H1 (cell line): ENCODE data around the gene C2orf42. TPM values are rescaled to one million over a fixed set of nuclear protein-coding genes. Genes with fewer than 3 reads are reported as not detected.

Experiments used
- CTCF ChIA-PET: fragments of 300-600 bp; sonication (Branson Sonifier 250); formaldehyde crosslinking; loops from one replicate; lab custom pipeline; 2021; ENCODE audit not compliant: partially characterized antibody; lab: Charles Lee
- POLR2A ChIA-PET: fragments of 300-600 bp; sonication (Branson Sonifier 250); formaldehyde crosslinking; loops from one replicate; lab custom pipeline; 2021; ENCODE audit warnings: inconsistent platforms; ENCODE audit not compliant: partially characterized antibody; lab: Charles Lee
- DNase-seq, 2 experiments: peaks; one replicate each; pipeline versions ENCODE4 v3.0.0 to v3.0.0-alpha.2; 2010 to 2022; ENCODE audit warnings: low spot score in 2 of 2, low read depth in 1 of 2, mixed read lengths in 1 of 2
- FAIRE-seq: peaks from 2 replicates; lab custom pipeline; 2011; peaks lifted over from hg19 to GRCh38; lab: Jason Lieb, UNC
- H2AFZ ChIP-seq: 2 replicates; pipeline ENCODE4 v1.8.1; 2012; ENCODE audit warnings: low read length, inconsistent platforms
- H2AK5ac ChIP-seq: 2 replicates; pipeline ENCODE4 v1.6.1; 2013; ENCODE audit warnings: low read depth, low read length
- H2BK120ac ChIP-seq: replicated peaks from 2 replicates; pipeline ENCODE3; 2013; ENCODE audit warnings: low read depth, low read length, inconsistent platforms
- H2BK12ac ChIP-seq: 2 replicates; pipeline ENCODE4 v1.6.1; 2013; ENCODE audit warnings: low read depth, low read length
- H2BK15ac ChIP-seq: 2 replicates; pipeline ENCODE4 v1.6.1; 2013; ENCODE audit warnings: low read length
- H2BK20ac ChIP-seq: 2 replicates; pipeline ENCODE4 v1.6.1; 2013; ENCODE audit warnings: low read length
- H2BK5ac ChIP-seq: 2 replicates; pipeline ENCODE4 v1.6.1; 2013; ENCODE audit warnings: low read depth, low read length
- H3K14ac ChIP-seq: 2 replicates; pipeline ENCODE4 v1.6.1; 2013; ENCODE audit warnings: inconsistent platforms; ENCODE audit not compliant: insufficient read length
- H3K18ac ChIP-seq: 2 replicates; pipeline ENCODE4 v1.6.1; 2013; ENCODE audit warnings: low read length; ENCODE audit errors: extremely low read depth
- H3K23ac ChIP-seq: 2 replicates; pipeline ENCODE4 v1.6.1; 2013; ENCODE audit warnings: inconsistent platforms; ENCODE audit not compliant: insufficient read length
- H3K23me2 ChIP-seq: 2 replicates; pipeline ENCODE4 v1.6.1; 2013; ENCODE audit warnings: low read depth, low read length
- H3K27ac ChIP-seq: 2 replicates; pipeline ENCODE4 v1.6.1; 2011; ENCODE audit warnings: low read depth, low read length, inconsistent platforms
- H3K27me3 ChIP-seq, 4 experiments: replicated peaks in 1 of 4; 1 replicate in 1 of 4; 2 replicates in 3 of 4; pipeline versions ENCODE4 v1.6.1 to v1.8.1; 2011 to 2013; ENCODE audit warnings: low read length in 3 of 4, mild to moderate bottlenecking in 3 of 4, inconsistent platforms in 2 of 4, mixed read lengths in 2 of 4, moderate library complexity in 1 of 4; ENCODE audit not compliant: control insufficient read depth in 3 of 4, insufficient read depth in 3 of 4; ENCODE audit errors: extremely low read depth in 1 of 4
- H3K36me3 ChIP-seq, 4 experiments: 2 replicates each; pipeline versions ENCODE4 v1.6.1 to v1.8.1; 2011 to 2013; ENCODE audit warnings: mild to moderate bottlenecking in 4 of 4, low read length in 3 of 4, moderate library complexity in 2 of 4, control low read depth in 1 of 4, inconsistent platforms in 1 of 4; ENCODE audit not compliant: insufficient read depth in 4 of 4, control insufficient read depth in 2 of 4
- H3K4ac ChIP-seq: replicated peaks from 2 replicates; pipeline ENCODE3; 2013; ENCODE audit warnings: low read length, low read depth, mixed read lengths, inconsistent platforms; ENCODE audit not compliant: insufficient read length
- H3K4me1 ChIP-seq, 4 experiments: replicated peaks in 1 of 4; 1 replicate in 1 of 4; 2 replicates in 3 of 4; pipeline versions ENCODE4 v1.6.1 to v1.8.1; 2011 to 2013; ENCODE audit warnings: low read length in 3 of 4, inconsistent platforms in 2 of 4, mixed read lengths in 1 of 4; ENCODE audit not compliant: insufficient read depth in 4 of 4, control insufficient read depth in 3 of 4
- H3K4me2 ChIP-seq, 2 experiments: 2 replicates each; pipeline versions ENCODE4 v1.6.1 to v1.8.1; 2011 to 2013; ENCODE audit warnings: low read depth in 2 of 2, low read length in 2 of 2, control low read depth in 1 of 2, inconsistent platforms in 1 of 2, mild to moderate bottlenecking in 1 of 2; ENCODE audit not compliant: insufficient read depth in 1 of 2
- H3K4me3 ChIP-seq, 4 experiments: fragments of 200-600, 300-600 bp in 1 of 4; sonication (generic), shearing (Covaris generic), sonication (Bioruptor Twin) in 1 of 4; 2 replicates each; pipeline versions ENCODE4 v1.5.1 to v1.8.1; 2011 to 2016; ENCODE audit warnings: low read length in 4 of 4, low read depth in 3 of 4, control low read depth in 2 of 4, inconsistent platforms in 2 of 4, mild to moderate bottlenecking in 2 of 4, mixed read lengths in 1 of 4, moderate library complexity in 1 of 4; ENCODE audit not compliant: insufficient read depth in 2 of 4; ENCODE audit errors: extremely low read depth in 1 of 4
- H3K56ac ChIP-seq: replicated peaks from 2 replicates; pipeline ENCODE3; 2013; ENCODE audit warnings: low read depth, mild to moderate bottlenecking, mixed read lengths, low read length, inconsistent platforms; ENCODE audit not compliant: insufficient read length
- H3K79me1 ChIP-seq: 2 replicates; pipeline ENCODE4 v1.6.1; 2013; ENCODE audit warnings: low read depth, low read length, control low read depth
- H3K79me2 ChIP-seq, 2 experiments: 2 replicates each; pipeline versions ENCODE4 v1.6.1 to v1.8.1; 2012 to 2013; ENCODE audit warnings: low read length in 2 of 2, mild to moderate bottlenecking in 2 of 2, inconsistent platforms in 1 of 2; ENCODE audit not compliant: insufficient read depth in 2 of 2, control insufficient read depth in 1 of 2
- H3K9ac ChIP-seq, 4 experiments: replicated peaks in 1 of 4; 1 replicate in 1 of 4; 2 replicates in 3 of 4; pipeline versions ENCODE4 v1.6.1 to v1.8.1; 2011 to 2013; ENCODE audit warnings: low read depth in 3 of 4, low read length in 3 of 4, control low read depth in 2 of 4, mild to moderate bottlenecking in 2 of 4, moderate library complexity in 2 of 4, inconsistent platforms in 1 of 4; ENCODE audit errors: extremely low read depth in 1 of 4
- H3K9me3 ChIP-seq, 2 experiments: 2 replicates each; pipeline versions ENCODE4 v1.6.1 to v1.8.1; 2012 to 2013; ENCODE audit warnings: mild to moderate bottlenecking in 2 of 2, moderate library complexity in 2 of 2, control low read depth in 1 of 2, inconsistent platforms in 1 of 2, low read depth in 1 of 2, low read length in 1 of 2, mixed read lengths in 1 of 2; ENCODE audit not compliant: insufficient read depth in 2 of 2
- H4K20me1 ChIP-seq, 2 experiments: replicated peaks in 1 of 2; 2 replicates each; pipeline versions ENCODE3 to v1.8.1; 2011 to 2013; ENCODE audit warnings: inconsistent platforms in 2 of 2, low read length in 2 of 2, mild to moderate bottlenecking in 1 of 2; ENCODE audit not compliant: insufficient read depth in 2 of 2, control insufficient read depth in 1 of 2
- H4K5ac ChIP-seq: 2 replicates; pipeline ENCODE4 v1.6.1; 2013; ENCODE audit warnings: low read length, low read depth, mixed read lengths, inconsistent platforms; ENCODE audit not compliant: insufficient read length
- H4K8ac ChIP-seq: 2 replicates; pipeline ENCODE4 v1.8.0; 2013; ENCODE audit warnings: mild to moderate bottlenecking, moderate library complexity, low read length, inconsistent platforms; ENCODE audit not compliant: insufficient read depth; ENCODE audit errors: extremely low read depth
- H4K91ac ChIP-seq: replicated peaks from 2 replicates; pipeline ENCODE3; 2013; ENCODE audit warnings: low read length, mixed read lengths, inconsistent platforms; ENCODE audit not compliant: insufficient read length
- BACH1 ChIP-seq: IDR thresholded peaks from 2 replicates; pipeline ENCODE4 v1.6.1; 2012; ENCODE audit warnings: low read length, improper control_type of control experiment
- CHD1 ChIP-seq: IDR thresholded peaks from 2 replicates; pipeline ENCODE4 v1.6.1; 2012; ENCODE audit warnings: low read depth, low read length, improper control_type of control experiment
- FOSL1 ChIP-seq: IDR thresholded peaks from 2 replicates; pipeline ENCODE4 v1.6.1; 2011; ENCODE audit warnings: mild to moderate bottlenecking, low read depth, low read length, moderate library complexity; ENCODE audit not compliant: insufficient read depth
- GABPA ChIP-seq: IDR thresholded peaks from 2 replicates; pipeline ENCODE4 v1.6.1; 2011; ENCODE audit warnings: mild to moderate bottlenecking, low read length, moderate library complexity, borderline replicate concordance; ENCODE audit not compliant: insufficient read depth
- HDAC2 ChIP-seq, 2 experiments: fragments of 300-600 bp in 1 of 2; sonication (generic) in 1 of 2; IDR thresholded peaks; 2 replicates each; pipeline ENCODE4 v1.6.1; 2011 to 2012; ENCODE audit warnings: low read depth in 2 of 2, low read length in 2 of 2, mild to moderate bottlenecking in 2 of 2, moderate library complexity in 2 of 2, borderline replicate concordance in 1 of 2, inconsistent platforms in 1 of 2
- JUND ChIP-seq: IDR thresholded peaks from 2 replicates; pipeline ENCODE4 v1.6.1; 2011; ENCODE audit warnings: mild to moderate bottlenecking, improper control_type of control experiment, low read length
- KDM4A ChIP-seq: IDR thresholded peaks from one replicate; pipeline ENCODE4 v1.7.1; 2012; ENCODE audit warnings: low read depth, mild to moderate bottlenecking, moderate library complexity, low read length, inconsistent platforms; ENCODE audit not compliant: severe bottlenecking
- POLR2AphosphoS5 ChIP-seq: IDR thresholded peaks from 2 replicates; pipeline ENCODE4 v1.6.1; 2011; ENCODE audit warnings: low read depth, low read length
- SIN3A ChIP-seq, 2 experiments: IDR thresholded peaks in 1 of 2; conservative IDR thresholded peaks in 1 of 2; 2 replicates each; pipeline ENCODE4 v1.6.1; 2011 to 2012; ENCODE audit warnings: low read length in 2 of 2, improper control_type of control experiment in 1 of 2, low read depth in 1 of 2, mild to moderate bottlenecking in 1 of 2
- SIX5 ChIP-seq: IDR thresholded peaks from 2 replicates; pipeline ENCODE4 v1.6.1; 2011; ENCODE audit warnings: mild to moderate bottlenecking, low read depth, low read length
- SP4 ChIP-seq: IDR thresholded peaks from 2 replicates; pipeline ENCODE4 v1.6.1; 2012; ENCODE audit warnings: low read length, inconsistent platforms
- SRF ChIP-seq: IDR thresholded peaks from 2 replicates; pipeline ENCODE4 v1.6.1; 2011; ENCODE audit warnings: mild to moderate bottlenecking, low read depth, low read length, moderate library complexity
- SUZ12 ChIP-seq: fragments of 200-600 bp; sonication (generic); IDR thresholded peaks from 2 replicates; pipeline ENCODE4 v1.6.1; 2012; ENCODE audit warnings: mild to moderate bottlenecking, inconsistent platforms, low read length, moderate library complexity, mixed read lengths
- WGBS, 2 experiments: shearing (Covaris generic) in 1 of 2; methylation state at CpG; one replicate each; pipeline versions ENCODE4 v1.1.6 to v1.1.7; 2013 to 2015; ENCODE audit warnings: low lambda C conversion rate in 2 of 2, mixed read lengths in 2 of 2, inconsistent platforms in 1 of 2, low coverage in 1 of 2, missing lambda C conversion rate in 1 of 2; ENCODE audit not compliant: insufficient replicate concordance in 2 of 2, insufficient coverage in 1 of 2, insufficient read length in 1 of 2; ENCODE audit errors: extremely low coverage in 1 of 2, missing lambda C conversion rate in 1 of 2; 5-methylcytosine and 5-hydroxymethylcytosine counted together
- polyA plus RNA-seq, 7 experiments: library from polyadenylated mRNA; depleted of rRNA in 3 of 7; stranded (reverse) in 5 of 7; unstranded in 2 of 7; fragments of >200 nt in 5 of 7; fragments of 200-250 nt in 2 of 7; gene quantifications; 1 replicate in 5 of 7; 2 replicates in 1 of 7; 4 replicates in 1 of 7; pipeline versions ENCODE4 v1.2.1 to v1.2.3, GENCODE V29; 2011 to 2013; ENCODE audit warnings: missing spikeins in 2 of 7, mixed read lengths in 2 of 7
- total RNA-seq: library from RNA; stranded (reverse); fragmentation: NEBNext Ultra II Directional; extraction: Animal tissue kit (Norgen Biotek cat#: 25700); gene quantifications from 2 replicates; pipeline ENCODE4 v1.2.1, GENCODE V29; 2021

Gene C2orf42
- total and polyA plus RNA-seq, 2 of the 8 experiments (the other 6 are each of a cell fraction or from before 2014, with no cell fraction given) = 3.9 to 10.7 TPM

DNA sequence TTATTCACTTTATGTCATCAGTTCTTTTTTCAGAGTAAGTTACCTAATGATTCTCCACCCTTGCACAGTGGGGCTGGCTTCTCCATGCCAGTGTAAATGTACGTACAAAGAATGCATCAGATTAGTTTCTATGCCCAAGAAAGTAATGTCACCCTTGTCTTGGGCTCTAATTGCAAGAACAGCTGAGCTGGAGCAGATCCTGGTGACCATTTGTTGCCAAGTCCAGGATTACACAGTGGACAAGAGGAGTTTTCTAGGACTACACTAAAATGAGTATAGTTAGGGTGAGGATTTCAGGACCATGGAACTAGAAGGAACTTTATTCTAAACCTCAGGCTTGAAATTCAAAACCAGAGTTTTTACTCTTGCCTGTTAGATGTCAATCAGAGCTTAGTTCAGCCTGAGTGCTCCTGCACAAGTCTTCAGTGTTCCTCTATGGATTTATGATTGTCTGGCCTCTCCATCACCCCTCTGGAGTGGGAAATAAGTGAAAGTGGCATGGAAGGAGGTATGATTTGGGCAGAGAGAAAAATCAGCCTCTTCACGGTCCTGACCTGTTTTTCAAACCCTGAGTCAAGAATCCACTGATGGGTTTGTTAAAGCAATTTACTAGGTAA lies 73.8 kb downstream of the C2orf42 start:
- H2BK12ac ChIP-seq = no peak overlapping the region
- H4K5ac ChIP-seq = no peak overlapping the region
- ChIA-PET POLR2A (interaction anchor here (1.0 to 51.3 kb wide), 5 partner anchors 8 to 203 kb away, joined by 4 to 1553 read pairs (median 188); partner anchors contain the start of genes MXD1 and PCBP1), CTCF (interaction anchor here (0.6 to 3.1 kb wide), 7 partner anchors 17 to 146 kb away, joined by 3 to 12 read pairs (median 3); no protein-coding TSS in a partner anchor)
- H3K4me1 ChIP-seq = peaks cover 10 to 15% (median 14%) of the 10 kb centered on the region in 4 experiments
- H2AFZ ChIP-seq = no peak overlapping the region
- 90% methylated on average over 2 of the region's 2 CpGs; no CpG with 5 or more reads in 1 of the 2 experiments for WGBS, 2 experiments
- no peak overlapping the region for H3K27ac ChIP-seq
- DNase-seq (no peak), FAIRE-seq (no peak)
- H3K4me2 ChIP-seq = no peak overlapping the region
- H2BK120ac ChIP-seq = no peak overlapping the region
- no peak overlapping the region for H4K91ac ChIP-seq
- H3K18ac ChIP-seq = no peak overlapping the region
- no peak overlapping the region for H3K23ac ChIP-seq
- H3K56ac ChIP-seq = no peak overlapping the region
- H3K27me3 ChIP-seq = no peaks in the 10 kb centered on the region
- H3K79me1 ChIP-seq = no peaks in the 10 kb centered on the region
- H3K14ac ChIP-seq = no peak overlapping the region
- H2BK15ac ChIP-seq = no peak overlapping the region
- H4K8ac ChIP-seq = no peak overlapping the region
- no peak overlapping the region for H3K4me3 ChIP-seq
- no peaks in the 10 kb centered on the region for H4K20me1 ChIP-seq
- H2BK5ac ChIP-seq = no peak overlapping the region; the same call in 1 of the 2 replicates
- H3K23me2 ChIP-seq = no peaks in the 10 kb centered on the region; the same call in 1 of the 2 replicates
- no peak overlapping the region for H3K4ac ChIP-seq
- no peak overlapping the region for H3K9ac ChIP-seq
- no peaks in the 10 kb centered on the region for H3K9me3 ChIP-seq
- 0 out of 2 replicates have a peak overlapping the region, but pooled peaks have one; percentile 9 for H2AK5ac ChIP-seq
- H3K36me3 ChIP-seq = no peaks in the 10 kb centered on the region
- H2BK20ac ChIP-seq = no peak overlapping the region
- no peaks in the 10 kb centered on the region for H3K79me2 ChIP-seq
- TF ChIP-seq SP4 (no peak), SIX5 (no peak), CHD1 (no peak), SRF (no peak), SIN3A (conservative IDR thresholded peaks at IDR 0.05 in 1 of 2, IDR thresholded peaks at IDR 0.05 in 1 of 2; ENCODE audit: low read depth in 1 of 2, low read length in 2 of 2) (no peak), SUZ12 (no peak), FOSL1 (no peak), GABPA (no peak), POLR2AphosphoS5 (no peak), JUND (no peak), BACH1 (no peak), HDAC2 (IDR thresholded peaks at IDR 0.05; ENCODE audit: borderline replicate concordance in 1 of 2, low read depth in 2 of 2, low read length in 2 of 2) (no peak), KDM4A (no peak)
